H1 (cell line): ENCODE results near the gene SMARCC1. TPM values are rescaled to one million over a fixed set of nuclear protein-coding genes. Genes with fewer than 3 reads are reported as not detected.

Experiments
- ATF3 ChIP-seq: IDR thresholded peaks from 2 replicates; pipeline ENCODE4 v1.6.1; 2011; ENCODE audit warnings: low read depth, mild to moderate bottlenecking, low read length; ENCODE audit not compliant: insufficient read depth
- POLR2AphosphoS5 ChIP-seq: IDR thresholded peaks from 2 replicates; pipeline ENCODE4 v1.6.1; 2011; ENCODE audit warnings: low read depth, low read length
- polyA plus RNA-seq, 7 experiments: library from polyadenylated mRNA; depleted of rRNA in 3 of 7; stranded (reverse) in 5 of 7; unstranded in 2 of 7; fragments of >200 nt in 5 of 7; fragments of 200-250 nt in 2 of 7; gene quantifications; 1 replicate in 5 of 7; 2 replicates in 1 of 7; 4 replicates in 1 of 7; pipeline versions ENCODE4 v1.2.1 to v1.2.3, GENCODE V29; 2011 to 2013; ENCODE audit warnings: missing spikeins in 2 of 7, mixed read lengths in 2 of 7
- total RNA-seq: library from RNA; stranded (reverse); fragmentation: NEBNext Ultra II Directional; extraction: Animal tissue kit (Norgen Biotek cat#: 25700); gene quantifications from 2 replicates; pipeline ENCODE4 v1.2.1, GENCODE V29; 2021

Gene SMARCC1
- total and polyA plus RNA-seq, 2 of the 8 experiments (the other 6 are each of a cell fraction or from before 2014, with no cell fraction given) = 64.1 to 335 TPM

- TF ChIP-seq ATF3 = no peak
- TF ChIP-seq POLR2AphosphoS5 = no peak
Observed at GRCh38 chr3:47635536-47635935, 146.2 kb downstream of the SMARCC1 start (continued).
